Thoracic aorta (tissue), 2 donors: ENCODE data around the gene TBL1XR1. TPM values are rescaled to one million over a fixed set of nuclear protein-coding genes. Genes with fewer than 3 reads are reported as not detected.

Experiments
- ATAC-seq: fragments of 150-250 bp; one replicate; pipeline ENCODE4 v1.8.0; 2017; ENCODE audit warnings: low read depth; ENCODE audit not compliant: insufficient number of reproducible peaks, low FRiP score
- DNase-seq: peaks from one replicate; pipeline ENCODE4 v3.0.0-alpha.2; 2020; ENCODE audit warnings: low spot score
- H3K27ac ChIP-seq, 2 donors: fragments of 200-600 bp; sonication (generic); 1 replicate in 1 of 2; 2 replicates in 1 of 2; pipeline ENCODE4 v1.5.1; 2016; ENCODE audit warnings: mild to moderate bottlenecking in 2 of 2, moderate library complexity in 2 of 2
- H3K27me3 ChIP-seq: fragments of 200-600 bp; sonication (generic); replicated peaks from 2 replicates; pipeline ENCODE4 v1.6.0; 2016; ENCODE audit warnings: mild to moderate bottlenecking; ENCODE audit not compliant: insufficient read depth
- H3K36me3 ChIP-seq: fragments of 200-600 bp; sonication (generic); one replicate; pipeline ENCODE4 v1.5.1; 2016
- H3K4me1 ChIP-seq, 2 donors: fragments of 200-600 bp; sonication (generic); 1 replicate in 1 of 2; 2 replicates in 1 of 2; pipeline versions ENCODE4 v1.5.1 to v1.6.0; 2016; ENCODE audit warnings: low read depth in 2 of 2, mild to moderate bottlenecking in 1 of 2; ENCODE audit not compliant: control insufficient read depth in 1 of 2
- H3K4me3 ChIP-seq: fragments of 200-600 bp; sonication (generic); 2 replicates; pipeline ENCODE4 v1.5.1; 2016; ENCODE audit warnings: mild to moderate bottlenecking
- H3K9me3 ChIP-seq: fragments of 200-600 bp; sonication (generic); 2 replicates; pipeline ENCODE4 v1.5.1; 2016
- CTCF ChIP-seq: fragments of 200-600 bp; sonication (generic); IDR thresholded peaks from one replicate; pipeline ENCODE4 v1.5.1; 2019; ENCODE audit warnings: antibody characterized with exemption
- total RNA-seq, 2 donors: library from RNA; depleted of rRNA; stranded (reverse); fragments of >200 nt; gene quantifications; one replicate each; pipeline versions ENCODE4 v1.1.0 to v1.2.3, GENCODE V29; 2016

Gene TBL1XR1
- total RNA-seq, 2 donors from 2014 or later: 67.0 to 109 TPM

DNA sequence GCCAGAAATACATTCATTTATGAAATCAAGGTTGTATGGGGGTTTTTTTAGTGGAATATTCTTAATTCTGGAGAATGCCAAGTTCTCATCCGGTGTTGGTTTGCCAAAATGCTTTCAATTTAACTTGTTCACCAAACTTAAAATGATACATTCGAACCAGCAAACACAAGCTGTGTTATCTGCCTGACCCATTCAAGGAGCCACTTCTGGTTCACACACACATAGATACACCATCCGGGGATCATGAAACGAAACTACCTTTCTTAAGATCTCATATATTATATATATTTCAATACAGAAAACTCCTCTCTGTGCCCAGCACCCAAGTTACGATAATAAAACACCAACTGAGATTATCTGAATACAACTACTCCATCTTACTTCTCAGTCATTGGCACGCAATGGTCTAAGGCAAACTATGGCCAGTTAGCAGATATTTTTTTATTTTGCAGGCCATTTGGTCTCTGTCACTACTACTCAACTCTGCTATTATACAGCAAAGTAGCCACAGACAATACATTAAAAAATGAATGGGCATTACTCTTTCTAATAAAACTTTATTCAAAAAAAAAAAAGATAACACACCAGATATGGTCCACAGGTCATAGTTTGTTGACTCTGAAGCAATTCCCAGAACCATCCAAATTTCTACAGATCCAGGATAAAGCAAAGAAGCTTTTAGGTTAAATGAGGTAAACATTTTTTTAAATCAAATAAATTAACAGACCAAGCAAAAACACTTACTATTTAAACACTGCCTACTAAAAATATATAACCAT, 89.6 kb downstream of the TBL1XR1 start:
- no peak overlapping the region for H3K27ac ChIP-seq

GRCh38 chr3:177106594-177106993, 90.7 kb downstream of the TBL1XR1 start:
- no peak overlapping the region for H3K27ac ChIP-seq

More for the DNA sequence above, 89.6 kb downstream of the TBL1XR1 start:
- no peaks in the 10 kb centered on the region for H3K9me3 ChIP-seq
- ATAC-seq (no peak), DNase-seq (no peak)
- no peak for TF ChIP-seq CTCF
- H3K27me3 ChIP-seq: no peaks in the 10 kb centered on the region
- H3K4me3 ChIP-seq: no peak overlapping the region
- peaks cover 58 to 81% of the 10 kb centered on the region in 2 donors for H3K4me1 ChIP-seq
- H3K36me3 ChIP-seq: no peaks in the 10 kb centered on the region

GRCh38 chr3:177106184-177106583, 91.1 kb downstream of the TBL1XR1 start:
- DNase-seq (no peak), ATAC-seq (no peak)
- no peak overlapping the region for H3K4me3 ChIP-seq
- H3K4me1 ChIP-seq: peaks cover 61 to 86% of the 10 kb centered on the region in 2 donors
- no peaks in the 10 kb centered on the region for H3K27me3 ChIP-seq
- no peaks in the 10 kb centered on the region for H3K9me3 ChIP-seq
- no peak overlapping the region for H3K27ac ChIP-seq
- TF ChIP-seq CTCF: no peak
- no peaks in the 10 kb centered on the region for H3K36me3 ChIP-seq

More at GRCh38 chr3:177106594-177106993, 90.7 kb downstream of the TBL1XR1 start:
- Histone ChIP-seq H3K9me3 (no peaks in the 10 kb centered on the region), H3K4me3 (no peak overlapping the region), H3K4me1 (peaks cover 65 to 86% of the 10 kb centered on the region in 2 donors), H3K27me3 (no peaks in the 10 kb centered on the region), H3K36me3 (no peaks in the 10 kb centered on the region)
- no peak for TF ChIP-seq CTCF
- ATAC-seq: no peak
- DNase-seq: no peak

DNA sequence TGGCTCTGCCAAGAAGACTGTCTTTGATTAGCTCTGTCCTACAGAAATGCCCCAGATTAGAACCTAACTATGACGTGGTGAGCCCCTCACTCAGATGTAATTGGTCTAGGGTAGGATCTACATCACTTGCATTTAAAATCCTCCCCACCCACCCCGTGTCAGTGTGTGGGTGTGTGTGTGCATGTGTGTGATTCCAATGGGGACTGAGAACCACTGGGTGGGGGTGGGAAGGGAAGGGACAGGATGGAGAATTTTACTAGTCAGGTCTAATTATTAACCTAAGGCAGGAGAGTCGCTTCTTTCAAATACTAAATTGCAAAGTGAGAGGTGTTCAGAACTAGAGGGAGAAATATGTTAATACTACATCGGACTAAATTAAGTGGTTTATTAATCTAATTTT, 91.7 kb downstream of the TBL1XR1 start:
- no peak for TF ChIP-seq CTCF
- Histone ChIP-seq H3K4me1 (peaks cover 61 to 81% of the 10 kb centered on the region in 2 donors), H3K36me3 (no peaks in the 10 kb centered on the region), H3K27ac (no peak overlapping the region), H3K27me3 (no peaks in the 10 kb centered on the region), H3K9me3 (no peaks in the 10 kb centered on the region), H3K4me3 (no peak overlapping the region)
- no peak for ATAC-seq
- DNase-seq: no peak

DNA sequence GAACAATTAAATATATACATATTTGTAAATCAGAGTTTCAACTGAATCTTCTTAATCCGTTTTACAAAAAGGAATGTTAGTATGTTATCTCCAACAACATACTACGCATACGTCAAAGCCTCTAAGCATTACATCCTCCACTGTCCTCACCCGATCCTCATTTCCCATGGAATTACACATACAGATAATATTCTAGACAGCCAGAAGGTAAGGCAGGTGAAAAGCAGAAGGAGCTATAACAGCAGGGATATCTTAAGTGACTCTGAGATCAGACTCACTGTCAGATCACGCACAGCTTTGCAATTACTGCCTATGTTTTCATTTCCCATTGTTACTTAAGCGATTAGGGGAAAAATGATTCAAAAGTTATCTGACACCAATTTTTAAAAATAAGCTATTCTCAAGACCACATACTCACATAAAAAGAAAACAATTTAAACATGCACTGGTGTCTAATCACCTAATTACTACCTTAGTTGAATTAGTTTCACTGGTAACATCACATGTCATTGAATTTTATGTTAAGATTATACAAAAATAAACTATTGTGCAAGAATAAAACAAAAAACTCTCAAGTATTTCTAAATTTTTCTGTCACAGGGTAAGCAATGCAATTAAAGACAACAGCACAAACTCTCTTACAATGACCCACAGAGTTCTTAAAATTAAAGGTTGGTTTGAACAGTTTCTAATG, 92.8 kb downstream of the TBL1XR1 start:
- no peak overlapping the region for H3K4me3 ChIP-seq
- no peak for DNase-seq
- H3K4me1 ChIP-seq: peaks cover 55 to 69% of the 10 kb centered on the region in 2 donors
- no peaks in the 10 kb centered on the region for H3K9me3 ChIP-seq
- no peaks in the 10 kb centered on the region for H3K27me3 ChIP-seq
- ATAC-seq: no peak
- TF ChIP-seq CTCF: no peak
- no peaks in the 10 kb centered on the region for H3K36me3 ChIP-seq
- no peak overlapping the region for H3K27ac ChIP-seq
